Measurements from ENCODE around the gene TICAM2. TPM values are rescaled to one million over a fixed set of nuclear protein-coding genes. Genes with fewer than 3 reads are reported as not detected.

Gene TICAM2
- total and polyA plus RNA-seq, 2 experiments from 2014 or later, result 2.1 to 2.5 TPM

DNA sequence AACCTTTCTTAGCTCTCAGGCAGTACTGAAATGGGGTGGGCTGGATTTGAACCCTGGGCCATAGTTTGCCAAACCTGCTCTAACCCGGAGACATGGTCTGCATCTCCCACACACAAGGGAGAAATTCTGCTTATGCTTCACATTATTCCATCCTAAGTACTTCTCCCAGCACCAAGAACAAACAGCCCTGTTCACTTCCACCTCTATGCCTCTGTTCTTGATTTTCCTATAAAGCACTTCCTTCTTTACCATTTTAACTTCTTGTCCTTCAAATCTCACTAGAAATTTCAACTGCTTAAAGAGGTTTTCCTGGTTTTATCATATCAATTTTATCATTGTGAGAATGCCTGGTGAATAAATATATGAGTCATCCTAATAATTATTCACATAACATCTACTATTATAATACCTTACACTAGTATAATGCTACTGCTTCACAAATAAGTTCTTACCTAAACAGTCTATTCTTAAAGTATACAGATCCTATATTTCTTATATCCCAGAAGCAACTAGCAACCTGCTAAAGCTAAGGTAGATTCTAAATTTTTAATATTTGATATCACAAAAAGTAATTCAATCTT is 70.4 kb downstream of the TICAM2 start:
- 91% methylated on average over 1 of the region's 1 CpG for WGBS (ENCODE audit: low lambda C conversion rate, missing lambda C conversion rate)
- no peak for DNase-seq (ENCODE audit: low spot score)
- H3K27ac ChIP-seq, result peak overlapping the region; percentile 29
- H3K4me3 ChIP-seq, result no peak overlapping the region
- H3K36me3 ChIP-seq (replicated peaks; ENCODE audit: insufficient read depth, low read depth), result no peaks in the 10 kb centered on the region
- H2AFZ ChIP-seq, result no peak overlapping the region
- TF ChIP-seq EZH2 (IDR thresholded peaks at IDR 0.05; ENCODE audit: borderline replicate concordance) (no peak), EZH2phosphoT487 (IDR thresholded peaks at IDR 0.05; ENCODE audit: low read depth, severe bottlenecking, unreplicated experiment) (no peak)
- TF ChIP-seq, protein P1, sequence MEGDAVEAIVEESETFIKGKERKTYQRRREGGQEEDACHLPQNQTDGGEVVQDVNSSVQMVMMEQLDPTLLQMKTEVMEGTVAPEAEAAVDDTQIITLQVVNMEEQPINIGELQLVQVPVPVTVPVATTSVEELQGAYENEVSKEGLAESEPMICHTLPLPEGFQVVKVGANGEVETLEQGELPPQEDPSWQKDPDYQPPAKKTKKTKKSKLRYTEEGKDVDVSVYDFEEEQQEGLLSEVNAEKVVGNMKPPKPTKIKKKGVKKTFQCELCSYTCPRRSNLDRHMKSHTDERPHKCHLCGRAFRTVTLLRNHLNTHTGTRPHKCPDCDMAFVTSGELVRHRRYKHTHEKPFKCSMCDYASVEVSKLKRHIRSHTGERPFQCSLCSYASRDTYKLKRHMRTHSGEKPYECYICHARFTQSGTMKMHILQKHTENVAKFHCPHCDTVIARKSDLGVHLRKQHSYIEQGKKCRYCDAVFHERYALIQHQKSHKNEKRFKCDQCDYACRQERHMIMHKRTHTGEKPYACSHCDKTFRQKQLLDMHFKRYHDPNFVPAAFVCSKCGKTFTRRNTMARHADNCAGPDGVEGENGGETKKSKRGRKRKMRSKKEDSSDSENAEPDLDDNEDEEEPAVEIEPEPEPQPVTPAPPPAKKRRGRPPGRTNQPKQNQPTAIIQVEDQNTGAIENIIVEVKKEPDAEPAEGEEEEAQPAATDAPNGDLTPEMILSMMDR (IDR thresholded peaks at IDR 0.05; ENCODE audit: poor library complexity), result no peak
- H3K4me1 ChIP-seq (ENCODE audit: insufficient read depth), result peaks cover 21% of the 10 kb centered on the region
- peaks cover 71% of the 10 kb centered on the region for H4K20me1 ChIP-seq (ENCODE audit: insufficient read depth, poor library complexity, severe bottlenecking)
- H3K27me3 ChIP-seq, result no peaks in the 10 kb centered on the region
- peak overlapping the region; percentile 8 for H3K4me2 ChIP-seq
- no peaks in the 10 kb centered on the region for H3K9me3 ChIP-seq (ENCODE audit: low read depth)
- no peaks in the 10 kb centered on the region for H3K9me2 ChIP-seq (replicated peaks; ENCODE audit: insufficient read depth)
- peaks cover 98% of the 10 kb centered on the region for H3K79me2 ChIP-seq

DNA sequence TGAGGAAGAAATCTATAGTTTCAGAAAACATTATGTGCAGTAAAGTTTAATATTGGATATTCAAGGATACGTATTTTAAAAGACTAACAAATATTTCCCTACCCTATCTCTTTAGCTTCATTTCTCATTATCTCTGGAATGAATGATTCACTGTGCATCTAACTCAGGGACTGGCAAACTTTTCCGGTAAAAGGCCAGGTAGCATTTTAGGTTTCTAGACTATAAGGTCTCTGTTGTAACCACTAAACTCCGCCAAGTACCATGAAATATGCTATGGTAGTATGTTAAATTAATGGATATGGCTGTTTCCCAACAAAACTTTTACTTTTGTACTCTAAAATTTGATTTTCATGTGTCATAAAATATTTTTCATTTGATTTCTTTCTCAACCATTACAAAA is 70.9 kb downstream of the TICAM2 start:
- H3K27me3 ChIP-seq, result no peaks in the 10 kb centered on the region
- H3K9me3 ChIP-seq (ENCODE audit: low read depth), result no peaks in the 10 kb centered on the region
- H3K4me2 ChIP-seq, result peak overlapping the region; percentile 8
- no peak overlapping the region for H2AFZ ChIP-seq
- 98% methylated on average over 3 of the region's 3 CpGs for WGBS (ENCODE audit: low lambda C conversion rate, missing lambda C conversion rate)
- peak overlapping the region; percentile 29 for H3K27ac ChIP-seq
- H3K9me2 ChIP-seq (replicated peaks; ENCODE audit: insufficient read depth), result no peaks in the 10 kb centered on the region
- no peak for DNase-seq (ENCODE audit: low spot score)
- TF ChIP-seq, protein P1 (IDR thresholded peaks at IDR 0.05; ENCODE audit: poor library complexity), result no peak
- no peak for TF ChIP-seq EZH2 (IDR thresholded peaks at IDR 0.05; ENCODE audit: borderline replicate concordance)
- no peak for TF ChIP-seq EZH2phosphoT487 (IDR thresholded peaks at IDR 0.05; ENCODE audit: low read depth, severe bottlenecking, unreplicated experiment)
- peaks cover 21% of the 10 kb centered on the region for H3K4me1 ChIP-seq (ENCODE audit: insufficient read depth)
- H3K79me2 ChIP-seq, result peaks cover 98% of the 10 kb centered on the region
- peaks cover 69% of the 10 kb centered on the region for H4K20me1 ChIP-seq (ENCODE audit: insufficient read depth, poor library complexity, severe bottlenecking)
- H3K4me3 ChIP-seq, result no peak overlapping the region
- H3K36me3 ChIP-seq (replicated peaks; ENCODE audit: insufficient read depth, low read depth), result no peaks in the 10 kb centered on the region

DNA sequence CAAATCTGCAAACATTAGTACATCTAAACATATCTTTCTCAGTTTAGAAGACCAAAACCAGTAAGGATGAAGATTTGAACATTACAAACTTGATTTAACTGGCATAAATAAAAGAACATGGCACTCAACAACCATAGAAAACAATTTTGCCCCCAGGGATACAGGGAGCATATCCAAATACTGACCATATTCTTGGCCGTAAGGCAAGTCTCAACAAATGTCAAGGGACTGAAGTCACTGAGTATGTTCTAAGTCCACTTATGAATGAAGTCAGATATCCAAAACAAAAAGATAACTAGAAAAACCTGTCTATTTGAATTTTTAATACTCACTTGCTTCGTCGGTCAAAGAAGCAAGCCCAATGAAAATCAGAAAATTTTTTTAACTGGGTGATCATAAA is 71.9 kb downstream of the TICAM2 start:
- Histone ChIP-seq H3K4me3 (no peak overlapping the region), H3K27me3 (no peaks in the 10 kb centered on the region), H3K36me3 (replicated peaks; ENCODE audit: insufficient read depth, low read depth) (no peaks in the 10 kb centered on the region), H3K4me1 (ENCODE audit: insufficient read depth) (peaks cover 21% of the 10 kb centered on the region), H3K79me2 (peaks cover 98% of the 10 kb centered on the region), H3K27ac (no peak overlapping the region), H3K9me3 (ENCODE audit: low read depth) (no peaks in the 10 kb centered on the region), H3K9me2 (replicated peaks; ENCODE audit: insufficient read depth) (no peaks in the 10 kb centered on the region), H4K20me1 (ENCODE audit: insufficient read depth, poor library complexity, severe bottlenecking) (peaks cover 63% of the 10 kb centered on the region), H3K4me2 (no peak overlapping the region), H2AFZ (no peak overlapping the region)
- 90% methylated on average over 3 of the region's 3 CpGs for WGBS (ENCODE audit: low lambda C conversion rate, missing lambda C conversion rate)
- DNase-seq (ENCODE audit: low spot score), result no peak
- TF ChIP-seq EZH2 (IDR thresholded peaks at IDR 0.05; ENCODE audit: borderline replicate concordance) (no peak), EZH2phosphoT487 (IDR thresholded peaks at IDR 0.05; ENCODE audit: low read depth, severe bottlenecking, unreplicated experiment) (no peak)
- TF ChIP-seq, protein P1 (IDR thresholded peaks at IDR 0.05; ENCODE audit: poor library complexity), result no peak

Other genes with a start within 250 kb of the TICAM2 start
- 24.6 and 27.0 TPM in 2 replicates for gene FEM1C, start 57.7 kb downstream of the TICAM2 start, total RNA-seq
- 7.7 and 10.7 TPM in 2 replicates for gene FEM1C, start 57.7 kb downstream of the TICAM2 start, polyA plus RNA-seq
- 184 and 214 TPM in 2 replicates for gene TMED7, start 23.6 kb upstream of the TICAM2 start, total RNA-seq
- 75.3 and 88.1 TPM in 2 replicates for gene TMED7, start 23.6 kb upstream of the TICAM2 start, polyA plus RNA-seq
- gene CDO1, start 214.2 kb upstream of the TICAM2 start, total RNA-seq, result 29.5 and 29.8 TPM in 2 replicates
- 8.4 and 17.5 TPM in 2 replicates for gene CDO1, start 214.2 kb upstream of the TICAM2 start, polyA plus RNA-seq
- gene ATG12, start 239.1 kb upstream of the TICAM2 start, total RNA-seq, result 48.3 and 85.7 TPM in 2 replicates
- gene ATG12, start 239.1 kb upstream of the TICAM2 start, polyA plus RNA-seq, result 65.3 and 66.0 TPM in 2 replicates
- 122 and 362 TPM in 2 replicates for gene AP3S1, start 239.5 kb upstream of the TICAM2 start, total RNA-seq
- 130 and 148 TPM in 2 replicates for gene AP3S1, start 239.5 kb upstream of the TICAM2 start, polyA plus RNA-seq

Data from hepatocyte (in vitro differentiated cells).